Renal cortex interstitium (tissue), 11 donors: ENCODE data around the gene CCDC159. TPM values are rescaled to one million over a fixed set of nuclear protein-coding genes. Genes with fewer than 3 reads are reported as not detected.
"Not testable (repeated sequence)": the region's sequence is repeated elsewhere in the genome, so short reads cannot be mapped to it uniquely, and the experiment has no call there.

ENCODE experiments used
- DNase-seq, 11 donors: peaks; one replicate each; pipeline ENCODE4 v3.0.0-alpha.2; 2013; ENCODE audit warnings: low read depth in 9 of 11, low spot score in 4 of 11; ENCODE audit errors: extremely low read depth in 1 of 11
- polyA plus RNA-seq, 3 donors: library from polyadenylated mRNA; unstranded; fragments of 120-200 nt; gene quantifications; one replicate each; pipeline ENCODE4 v1.2.1, GENCODE V29; 2013; ENCODE audit not compliant: insufficient read length in 3 of 3

Gene CCDC159
- polyA plus RNA-seq, 3 donors = 22.4 to 43.2 (median 28.6) TPM

- no peak for DNase-seq
Measured at GRCh38 chr19:11332822-11333221, 13.5 kb upstream of the CCDC159 start.

GRCh38 chr19:11333838-11334237, 12.5 kb upstream of the CCDC159 start:
- DNase-seq = not testable (repeated sequence)

- no peak for DNase-seq
Measured at GRCh38 chr19:11335449-11336146, 10.7 kb upstream of the CCDC159 start.

- no peak for DNase-seq
Measured at GRCh38 chr19:11337080-11337479, 9.2 kb upstream of the CCDC159 start.

- no peak for DNase-seq
Measured at GRCh38 chr19:11338121-11338520, 8.2 kb upstream of the CCDC159 start.

- no peak for DNase-seq
Measured at GRCh38 chr19:11338569-11339253, 7.6 kb upstream of the CCDC159 start.

- peak in 9 of 11 donors; percentile 77 to 91 (median 86) for DNase-seq
Measured at GRCh38 chr19:11339254-11340098, 6.8 kb upstream of the CCDC159 start, which contains the start of gene RAB3D. Gene RAB3D (minus strand): TSS chr19:11339657. CDS start chr19:11337399, 2,258 bp downstream.

- DNase-seq = not testable (repeated sequence)
Measured at GRCh38 chr19:11340099-11340467, 6.2 kb upstream of the CCDC159 start.

- no peak for DNase-seq
Measured at GRCh38 chr19:11342429-11342828, 3.9 kb upstream of the CCDC159 start.

GRCh38 chr19:11345122-11345803, 1.1 kb upstream of the CCDC159 start:
- no peak for DNase-seq

- DNase-seq = no peak
Measured at GRCh38 chr19:11347546-11348039, 1.3 kb downstream of the CCDC159 start.

GRCh38 chr19:11349171-11349570, 2.9 kb downstream of the CCDC159 start:
- DNase-seq = no peak

GRCh38 chr19:11354102-11354501, 7.8 kb downstream of the CCDC159 start:
- DNase-seq = not testable (repeated sequence)

- DNase-seq = peak in 7 of 11 donors; percentile 70 to 84 (median 72)
Measured at GRCh38 chr19:11355160-11356073, 9.1 kb downstream of the CCDC159 start, which contains the start of gene PLPPR2. Gene PLPPR2 (plus strand): TSS chr19:11355432. CDS start chr19:11357674, 2,242 bp downstream.

GRCh38 chr19:11356074-11356397, 9.7 kb downstream of the CCDC159 start:
- no peak for DNase-seq

- no peak for DNase-seq
Measured at GRCh38 chr19:11356676-11357550, 10.6 kb downstream of the CCDC159 start.

- no peak for DNase-seq
Measured at GRCh38 chr19:11359421-11359820, 13.1 kb downstream of the CCDC159 start.
